GM23248 (cell line): ENCODE measurements around the gene PYY.

Experiments
- EZH2 ChIP-seq: fragments of 200-600 bp; sonication (generic); IDR thresholded peaks from 2 replicates; pipeline ENCODE4 v1.6.1; 2018; ENCODE audit warnings: antibody characterized with exemption, mild to moderate bottlenecking; ENCODE audit not compliant: insufficient read depth, poor library complexity, severe bottlenecking
- EZH2phosphoT487 ChIP-seq: fragments of 200-600 bp; sonication (generic); IDR thresholded peaks from 2 replicates; pipeline ENCODE4 v1.6.1; 2018; ENCODE audit warnings: antibody characterized with exemption, moderate library complexity, mild to moderate bottlenecking, low read depth; ENCODE audit not compliant: insufficient read depth

DNA sequence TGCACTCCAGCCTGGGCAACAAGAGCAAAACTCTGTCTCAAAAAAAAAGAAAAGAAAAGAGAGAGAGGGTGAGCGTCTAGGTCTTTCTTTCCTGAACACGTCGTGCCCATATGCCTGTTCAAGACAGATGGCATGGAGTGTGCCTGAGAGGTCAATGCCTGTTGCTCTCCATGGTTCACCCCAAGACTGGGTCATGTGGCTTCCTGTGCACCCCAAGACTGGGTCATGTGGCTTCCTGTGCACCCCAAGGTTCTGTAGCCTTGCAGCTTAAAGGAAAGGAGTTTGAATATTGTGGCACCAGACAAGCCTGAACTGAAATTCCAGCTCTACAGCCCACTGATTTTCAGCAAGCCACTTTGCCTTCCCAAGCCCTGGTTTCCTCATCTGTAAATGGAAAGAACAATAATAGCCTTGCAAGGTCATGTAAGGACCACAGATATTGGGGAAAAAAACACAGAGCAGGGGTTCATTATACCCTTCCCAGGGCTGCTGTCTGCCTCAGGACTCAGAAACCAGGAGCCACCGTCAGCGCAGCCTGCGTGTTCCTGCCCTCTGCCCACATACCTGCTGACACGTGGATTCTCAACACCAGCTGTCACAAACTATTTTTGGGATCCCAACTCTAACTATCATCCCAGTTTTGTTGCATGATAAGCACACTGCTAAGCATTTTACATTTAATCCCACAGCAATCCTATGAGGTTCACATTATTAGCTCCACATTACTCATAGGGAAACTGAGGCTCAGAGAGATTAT lies 32.7 kb upstream of the PYY start:
- TF ChIP-seq EZH2 (no peak), EZH2phosphoT487 (no peak)
